AG04450 (cell line): ENCODE data around the gene TTC17. TPM values are rescaled to one million over a fixed set of nuclear protein-coding genes. Genes with fewer than 3 reads are reported as not detected.
"Not testable (repeated sequence)": the region's sequence is repeated elsewhere in the genome, so short reads cannot be mapped to it uniquely, and the experiment has no call there.

ENCODE experiments used
- CTCF ChIA-PET: fragments of 300-600, 350-600 bp; formaldehyde crosslinking; extraction: SDS; loops from one replicate; lab custom pipeline; 2022; ENCODE audit warnings: antibody characterized with exemption, inconsistent platforms; lab: Charles Lee
- POLR2A ChIA-PET: fragments of 350-600 bp; formaldehyde crosslinking; extraction: SDS; loops from one replicate; lab custom pipeline; 2021; ENCODE audit warnings: antibody characterized with exemption, inconsistent platforms; lab: Yijun Ruan, JAX
- DNase-seq: peaks from one replicate; pipeline ENCODE4 v3.0.0-alpha.2; 2011; ENCODE audit warnings: low read depth, low spot score
- H3K27ac ChIP-seq: one replicate; pipeline ENCODE4 v1.5.1; 2012; ENCODE audit warnings: low read depth, low read length, control low read depth
- H3K27me3 ChIP-seq: one replicate; pipeline ENCODE4 v1.6.0; 2012; ENCODE audit warnings: low read length; ENCODE audit not compliant: control insufficient read depth, insufficient read depth
- H3K4me3 ChIP-seq: 2 replicates; pipeline ENCODE4 v1.5.1; 2011; ENCODE audit warnings: mild to moderate bottlenecking, low read depth, low read length, control low read depth
- H3K9me3 ChIP-seq: 2 replicates; pipeline ENCODE4 v1.5.1; 2012; ENCODE audit warnings: low read length; ENCODE audit not compliant: control insufficient read depth, insufficient read depth
- polyA plus RNA-seq: library from polyadenylated mRNA; depleted of rRNA; stranded (reverse); fragments of >200 nt; gene quantifications from 2 replicates; pipeline ENCODE4 v1.2.3, GENCODE V29; 2011
- TF ChIP-seq, protein P1 (sequence below): IDR thresholded peaks from 2 replicates; pipeline ENCODE4 v1.5.1; 2011; ENCODE audit warnings: low read depth, low read length, control low read depth, inconsistent platforms

Gene TTC17
- polyA plus RNA-seq, 1 experiment, result 111 TPM

DNA sequence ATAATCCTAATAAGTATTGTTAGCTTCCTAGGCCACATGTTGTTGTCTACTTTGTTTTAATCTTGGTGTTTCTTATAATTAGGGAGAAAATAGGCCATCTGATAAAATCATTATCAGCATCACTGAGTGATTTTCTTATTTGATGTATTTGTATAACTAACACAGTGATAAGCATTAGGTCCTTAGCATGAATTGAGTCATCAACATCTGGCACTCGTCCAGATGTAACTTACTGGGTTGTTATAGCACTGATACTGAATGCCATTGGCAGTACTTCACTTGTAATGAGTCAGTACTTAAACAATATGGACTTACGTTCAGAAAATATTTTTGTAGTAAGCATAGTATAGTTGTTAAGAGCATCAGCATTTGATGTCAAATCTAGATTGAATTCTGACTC lies 30.7 kb upstream of the TTC17 start:
- TF ChIP-seq, protein P1, sequence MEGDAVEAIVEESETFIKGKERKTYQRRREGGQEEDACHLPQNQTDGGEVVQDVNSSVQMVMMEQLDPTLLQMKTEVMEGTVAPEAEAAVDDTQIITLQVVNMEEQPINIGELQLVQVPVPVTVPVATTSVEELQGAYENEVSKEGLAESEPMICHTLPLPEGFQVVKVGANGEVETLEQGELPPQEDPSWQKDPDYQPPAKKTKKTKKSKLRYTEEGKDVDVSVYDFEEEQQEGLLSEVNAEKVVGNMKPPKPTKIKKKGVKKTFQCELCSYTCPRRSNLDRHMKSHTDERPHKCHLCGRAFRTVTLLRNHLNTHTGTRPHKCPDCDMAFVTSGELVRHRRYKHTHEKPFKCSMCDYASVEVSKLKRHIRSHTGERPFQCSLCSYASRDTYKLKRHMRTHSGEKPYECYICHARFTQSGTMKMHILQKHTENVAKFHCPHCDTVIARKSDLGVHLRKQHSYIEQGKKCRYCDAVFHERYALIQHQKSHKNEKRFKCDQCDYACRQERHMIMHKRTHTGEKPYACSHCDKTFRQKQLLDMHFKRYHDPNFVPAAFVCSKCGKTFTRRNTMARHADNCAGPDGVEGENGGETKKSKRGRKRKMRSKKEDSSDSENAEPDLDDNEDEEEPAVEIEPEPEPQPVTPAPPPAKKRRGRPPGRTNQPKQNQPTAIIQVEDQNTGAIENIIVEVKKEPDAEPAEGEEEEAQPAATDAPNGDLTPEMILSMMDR, result no peak
- Histone ChIP-seq H3K9me3 (no peaks in the 10 kb centered on the region), H3K27me3 (no peaks in the 10 kb centered on the region), H3K27ac (no peak overlapping the region), H3K4me3 (no peak overlapping the region)
- DNase-seq, result peak; percentile 89
- POLR2A ChIA-PET, result interaction anchor here (2.5 kb wide), 1 partner anchor 31 kb away, joined by 7 read pairs; the partner anchor contains the start of gene TTC17
- CTCF ChIA-PET, result interaction anchor here (2.0 to 4.5 kb wide), 2 partner anchors 16 to 92 kb away, joined by 9 to 24 read pairs; partner anchors contain the start of gene API5

DNA sequence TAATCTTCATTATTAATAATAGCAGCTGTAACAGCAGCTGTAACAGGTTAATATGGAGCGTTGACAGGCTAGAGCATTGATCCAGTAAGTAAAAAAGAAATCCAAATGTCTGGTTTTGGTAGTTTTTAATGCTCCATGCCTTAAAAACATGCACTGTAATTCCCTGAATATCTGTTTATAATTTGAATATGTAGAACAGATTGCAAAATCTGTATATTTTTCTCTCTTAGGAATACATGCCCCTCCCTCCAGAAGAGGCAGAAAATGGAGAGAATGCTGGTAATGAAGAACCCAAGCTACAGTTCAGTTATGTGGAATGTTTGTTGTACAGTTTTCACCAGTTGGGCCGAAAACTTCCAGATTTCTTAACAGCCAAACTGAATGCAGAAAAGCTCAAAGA lies 30.2 kb upstream of the TTC17 start:
- H3K27ac ChIP-seq, result no peak overlapping the region
- CTCF ChIA-PET, result interaction anchor here (0.6 to 4.5 kb wide), 3 partner anchors 17 to 708 kb away, joined by 3 to 24 read pairs (median 9); partner anchors contain the start of gene API5
- no peaks in the 10 kb centered on the region for H3K27me3 ChIP-seq
- TF ChIP-seq, protein P1, result no peak
- H3K4me3 ChIP-seq, result no peak overlapping the region
- POLR2A ChIA-PET, result interaction anchor here (2.5 kb wide), 1 partner anchor 30 kb away, joined by 7 read pairs; the partner anchor contains the start of gene TTC17
- DNase-seq, result no peak
- H3K9me3 ChIP-seq, result no peaks in the 10 kb centered on the region

DNA sequence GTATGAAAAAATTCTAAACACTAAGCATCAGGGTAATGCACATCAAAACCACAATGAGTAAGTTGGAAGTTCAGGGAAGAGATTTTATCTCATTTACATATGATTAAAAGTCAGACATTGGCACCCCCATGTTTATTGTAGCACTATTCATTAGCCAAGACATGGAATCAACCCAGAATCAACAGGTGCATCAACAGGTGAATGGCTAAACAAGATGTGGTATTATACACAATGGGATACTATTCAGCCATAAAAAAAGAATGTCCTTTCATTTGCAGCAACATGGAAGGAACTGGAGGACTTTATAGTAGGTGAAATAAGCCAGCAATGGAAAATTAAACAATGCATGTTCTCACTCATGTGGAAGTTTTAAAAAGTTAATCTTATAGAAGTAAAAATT lies 17.6 kb upstream of the TTC17 start:
- no peak for DNase-seq
- no peaks in the 10 kb centered on the region for H3K9me3 ChIP-seq
- no peak overlapping the region for H3K27ac ChIP-seq
- ChIA-PET CTCF (no interaction called here), POLR2A (no interaction called here)
- H3K4me3 ChIP-seq, result no peak overlapping the region
- TF ChIP-seq, protein P1, result no peak
- H3K27me3 ChIP-seq, result no peaks in the 10 kb centered on the region

- DNase-seq, H3K9me3 ChIP-seq, H3K27me3 ChIP-seq, H3K27ac ChIP-seq, H3K4me3 ChIP-seq, POLR2A ChIA-PET, CTCF ChIA-PET: not testable (repeated sequence)
Measured at GRCh38 chr11:43351426-43351825, 7.3 kb upstream of the TTC17 start.

GRCh38 chr11:43354311-43354710 lies 4.4 kb upstream of the TTC17 start:
- TF ChIP-seq, protein P1, result no peak
- Histone ChIP-seq H3K9me3 (no peaks in the 10 kb centered on the region; the same call in 1 of the 2 replicates), H3K27me3 (no peaks in the 10 kb centered on the region), H3K27ac (no peak overlapping the region), H3K4me3 (no peak overlapping the region)
- POLR2A ChIA-PET, result no interaction called here
- CTCF ChIA-PET, result no interaction called here
- no peak for DNase-seq
